ENCODE results near the gene WWC2.

The WWC2 gene

GRCh38 chr4:183252959-183253358, 153.9 kb downstream of the WWC2 start:
- no peak for TF ChIP-seq SPI1 (IDR thresholded peaks at IDR 0.05; ENCODE audit: borderline replicate concordance, low read depth)
- TF ChIP-seq CTCF (IDR thresholded peaks at IDR 0.05; ENCODE audit: insufficient read depth, low read length), result no peak
- TF ChIP-seq POLR2AphosphoS5 (IDR thresholded peaks at IDR 0.05; ENCODE audit: low read depth), result no peak
- TF ChIP-seq REST (IDR thresholded peaks at IDR 0.05; ENCODE audit: insufficient replicate concordance, low read depth), result no peak
- TF ChIP-seq GABPA (IDR thresholded peaks at IDR 0.05; ENCODE audit: low read depth), result no peak
- Histone ChIP-seq H3K4me3 (replicated peaks; ENCODE audit: insufficient read depth, low read length) (no peak overlapping the region), H3K27ac (replicated peaks) (no peak overlapping the region), H3K27me3 (ENCODE audit: insufficient read depth, poor library complexity, severe bottlenecking) (no peaks in the 10 kb centered on the region)
- no peak for DNase-seq (ENCODE audit: low read depth in 1 of 2, low spot score in 1 of 2)

- Histone ChIP-seq H3K27ac (replicated peaks) (no peak overlapping the region), H3K4me3 (replicated peaks; ENCODE audit: insufficient read depth, low read length) (no peak overlapping the region)
- TF ChIP-seq CTCF (IDR thresholded peaks at IDR 0.05; ENCODE audit: insufficient read depth, low read length) (no peak), POLR2AphosphoS5 (IDR thresholded peaks at IDR 0.05; ENCODE audit: low read depth) (no peak), GABPA (IDR thresholded peaks at IDR 0.05; ENCODE audit: low read depth) (no peak)
Observed at GRCh38 chr4:183253451-183253850, 154.4 kb downstream of the WWC2 start.

GRCh38 chr4:183254162-183254561, 155.1 kb downstream of the WWC2 start:
- H3K4me3 ChIP-seq (replicated peaks; ENCODE audit: insufficient read depth, low read length), result no peak overlapping the region
- no peaks in the 10 kb centered on the region for H3K27me3 ChIP-seq (ENCODE audit: insufficient read depth, poor library complexity, severe bottlenecking)
- no peak overlapping the region for H3K27ac ChIP-seq (replicated peaks)
- no peak for DNase-seq (ENCODE audit: low read depth in 1 of 2, low spot score in 1 of 2)
- TF ChIP-seq POLR2AphosphoS5 (IDR thresholded peaks at IDR 0.05; ENCODE audit: low read depth) (no peak), CTCF (IDR thresholded peaks at IDR 0.05; ENCODE audit: insufficient read depth, low read length) (no peak), GABPA (IDR thresholded peaks at IDR 0.05; ENCODE audit: low read depth) (no peak), REST (IDR thresholded peaks at IDR 0.05; ENCODE audit: insufficient replicate concordance, low read depth) (no peak), SPI1 (IDR thresholded peaks at IDR 0.05; ENCODE audit: borderline replicate concordance, low read depth) (no peak)

More at GRCh38 chr4:183253451-183253850, 154.4 kb downstream of the WWC2 start:
- DNase-seq (ENCODE audit: low read depth in 1 of 2, low spot score in 1 of 2), result no peak
- no peaks in the 10 kb centered on the region for H3K27me3 ChIP-seq (ENCODE audit: insufficient read depth, poor library complexity, severe bottlenecking)

GRCh38 chr4:183255487-183255886, 156.4 kb downstream of the WWC2 start:
- H3K4me3 ChIP-seq (replicated peaks; ENCODE audit: insufficient read depth, low read length), result no peak overlapping the region
- TF ChIP-seq POLR2AphosphoS5 (IDR thresholded peaks at IDR 0.05; ENCODE audit: low read depth), result no peak
- TF ChIP-seq SPI1 (IDR thresholded peaks at IDR 0.05; ENCODE audit: borderline replicate concordance, low read depth), result no peak
- no peaks in the 10 kb centered on the region for H3K27me3 ChIP-seq (ENCODE audit: insufficient read depth, poor library complexity, severe bottlenecking)
- DNase-seq (ENCODE audit: low read depth in 1 of 2, low spot score in 1 of 2), result no peak
- H3K27ac ChIP-seq (replicated peaks), result no peak overlapping the region

Measured in HL-60 (cell line).